NCI-H1092 (cell line): ENCODE measurements around the gene PLEKHG4.

Experiments
- DNase-seq: peaks from one replicate; lab custom pipeline; 2025; lab: John Stamatoyannopoulos, UW

The PLEKHG4 gene

GRCh38 chr16:67336648-67337047, 57.3 kb downstream of the PLEKHG4 start:
- DNase-seq, result no peak
